Astrocyte (in vitro differentiated cells and primary cell): ENCODE measurements around the gene PHKA1. TPM values are rescaled to one million over a fixed set of nuclear protein-coding genes. Genes with fewer than 3 reads are reported as not detected.
A peak's percentile ranks its signal among the peaks of the same experiment; 100 is the strongest.

ENCODE experiments used
- DNase-seq: peaks from one replicate; pipeline ENCODE4 v3.0.0-alpha.2; 2010; ENCODE audit warnings: low read depth
- FAIRE-seq: peaks from 2 replicates; lab custom pipeline; 2011; peaks lifted over from hg19 to GRCh38; lab: Jason Lieb, UNC
- H2AFZ ChIP-seq: 2 replicates; pipeline ENCODE4 v1.6.0; 2012; ENCODE audit warnings: low read depth, low read length, inconsistent platforms
- H3K27ac ChIP-seq: 2 replicates; pipeline ENCODE4 v1.5.1; 2011; ENCODE audit warnings: low read depth, low read length, inconsistent platforms
- H3K27me3 ChIP-seq: 2 replicates; pipeline ENCODE4 v1.6.0; 2011; ENCODE audit warnings: low read length, inconsistent platforms; ENCODE audit not compliant: insufficient read depth
- H3K36me3 ChIP-seq: 2 replicates; pipeline ENCODE4 v1.5.1; 2011; ENCODE audit warnings: low read length, inconsistent platforms; ENCODE audit not compliant: insufficient read depth
- H3K4me1 ChIP-seq: 2 replicates; pipeline ENCODE4 v1.5.1; 2011; ENCODE audit warnings: low read length, inconsistent platforms; ENCODE audit not compliant: insufficient read depth
- H3K4me2 ChIP-seq: 2 replicates; pipeline ENCODE4 v1.6.0; 2012; ENCODE audit warnings: low read length, inconsistent platforms
- H3K4me3 ChIP-seq: 2 replicates; pipeline ENCODE4 v1.5.1; 2011; ENCODE audit warnings: low read depth, mild to moderate bottlenecking, low read length, inconsistent platforms; ENCODE audit not compliant: insufficient read depth
- H3K79me2 ChIP-seq: 2 replicates; pipeline ENCODE4 v1.6.0; 2012; ENCODE audit warnings: mild to moderate bottlenecking, low read length, inconsistent platforms; ENCODE audit not compliant: insufficient read depth
- H3K9ac ChIP-seq: 2 replicates; pipeline ENCODE4 v1.6.0; 2012; ENCODE audit warnings: mild to moderate bottlenecking, low read length, inconsistent platforms
- H3K9me3 ChIP-seq: 2 replicates; pipeline ENCODE4 v1.5.1; 2012; ENCODE audit warnings: low read depth, mild to moderate bottlenecking, low read length, inconsistent platforms; ENCODE audit not compliant: insufficient read depth
- H4K20me1 ChIP-seq: 2 replicates; pipeline ENCODE4 v1.6.0; 2012; ENCODE audit warnings: low read length, inconsistent platforms; ENCODE audit not compliant: insufficient read depth
- H3K27ac Mint-ChIP-seq: one replicate; pipeline ENCODE4 v1.8.0; 2021; ENCODE audit warnings: mild to moderate bottlenecking, mixed read lengths; ENCODE audit not compliant: unreplicated experiment
- H3K27me3 Mint-ChIP-seq: one replicate; pipeline ENCODE4 v1.8.0; 2021; ENCODE audit warnings: low read depth, mixed read lengths; ENCODE audit not compliant: unreplicated experiment
- H3K36me3 Mint-ChIP-seq: one replicate; pipeline ENCODE4 v1.8.0; 2021; ENCODE audit warnings: low read depth, mixed read lengths; ENCODE audit not compliant: unreplicated experiment
- H3K4me1 Mint-ChIP-seq: one replicate; pipeline ENCODE4 v1.8.0; 2021; ENCODE audit warnings: low read depth, mixed read lengths; ENCODE audit not compliant: unreplicated experiment
- H3K4me3 Mint-ChIP-seq: one replicate; pipeline ENCODE4 v1.8.0; 2021; ENCODE audit warnings: mild to moderate bottlenecking, moderate library complexity, mixed read lengths; ENCODE audit not compliant: unreplicated experiment
- H3K9me3 Mint-ChIP-seq: one replicate; pipeline ENCODE4 v1.8.0; 2021; ENCODE audit warnings: mild to moderate bottlenecking, mixed read lengths; ENCODE audit not compliant: unreplicated experiment
- EZH2 ChIP-seq: IDR thresholded peaks from 2 replicates; pipeline ENCODE4 v1.6.1; 2012; ENCODE audit warnings: mild to moderate bottlenecking, low read length, inconsistent platforms; ENCODE audit not compliant: insufficient read depth
- total RNA-seq: library from RNA; stranded (reverse); gene quantifications from 2 replicates; pipeline ENCODE4 v1.2.1, GENCODE V29; 2021
- TF ChIP-seq, protein P1 (sequence below): IDR thresholded peaks from 2 replicates; pipeline ENCODE4 v1.5.1; 2011; ENCODE audit warnings: low read depth, mild to moderate bottlenecking, inconsistent platforms, low read length, moderate library complexity; ENCODE audit not compliant: insufficient read depth

The PHKA1 gene
- total RNA-seq, 1 donor from 2014 or later = 7.5 TPM

GRCh38 chrX:72716766-72717165, 2.7 kb upstream of the PHKA1 start:
- TF ChIP-seq, protein P1, sequence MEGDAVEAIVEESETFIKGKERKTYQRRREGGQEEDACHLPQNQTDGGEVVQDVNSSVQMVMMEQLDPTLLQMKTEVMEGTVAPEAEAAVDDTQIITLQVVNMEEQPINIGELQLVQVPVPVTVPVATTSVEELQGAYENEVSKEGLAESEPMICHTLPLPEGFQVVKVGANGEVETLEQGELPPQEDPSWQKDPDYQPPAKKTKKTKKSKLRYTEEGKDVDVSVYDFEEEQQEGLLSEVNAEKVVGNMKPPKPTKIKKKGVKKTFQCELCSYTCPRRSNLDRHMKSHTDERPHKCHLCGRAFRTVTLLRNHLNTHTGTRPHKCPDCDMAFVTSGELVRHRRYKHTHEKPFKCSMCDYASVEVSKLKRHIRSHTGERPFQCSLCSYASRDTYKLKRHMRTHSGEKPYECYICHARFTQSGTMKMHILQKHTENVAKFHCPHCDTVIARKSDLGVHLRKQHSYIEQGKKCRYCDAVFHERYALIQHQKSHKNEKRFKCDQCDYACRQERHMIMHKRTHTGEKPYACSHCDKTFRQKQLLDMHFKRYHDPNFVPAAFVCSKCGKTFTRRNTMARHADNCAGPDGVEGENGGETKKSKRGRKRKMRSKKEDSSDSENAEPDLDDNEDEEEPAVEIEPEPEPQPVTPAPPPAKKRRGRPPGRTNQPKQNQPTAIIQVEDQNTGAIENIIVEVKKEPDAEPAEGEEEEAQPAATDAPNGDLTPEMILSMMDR = no peak
- no peak for TF ChIP-seq EZH2
- no peaks in the 10 kb centered on the region for H3K27me3 Mint-ChIP-seq
- Histone ChIP-seq H3K27ac (no peak overlapping the region), H3K4me2 (no peak overlapping the region), H3K27me3 (no peaks in the 10 kb centered on the region), H3K9ac (no peak overlapping the region), H3K4me1 (peaks cover 3% of the 10 kb centered on the region), H2AFZ (no peak overlapping the region), H3K9me3 (no peaks in the 10 kb centered on the region), H3K79me2 (no peaks in the 10 kb centered on the region), H4K20me1 (no peaks in the 10 kb centered on the region), H3K4me3 (no peak overlapping the region), H3K36me3 (no peaks in the 10 kb centered on the region)
- peaks cover 8% of the 10 kb centered on the region for H3K4me1 Mint-ChIP-seq
- no peaks in the 10 kb centered on the region for H3K9me3 Mint-ChIP-seq
- no peak overlapping the region for H3K27ac Mint-ChIP-seq
- no peak for DNase-seq
- no peak for FAIRE-seq
- H3K36me3 Mint-ChIP-seq = no peaks in the 10 kb centered on the region
- no peak overlapping the region for H3K4me3 Mint-ChIP-seq

- Histone ChIP-seq H3K4me1 (peaks cover 3% of the 10 kb centered on the region), H3K4me3 (no peak overlapping the region), H3K9ac (no peak overlapping the region), H3K27ac (no peak overlapping the region), H2AFZ (no peak overlapping the region), H3K27me3 (no peaks in the 10 kb centered on the region), H3K9me3 (no peaks in the 10 kb centered on the region), H3K4me2 (no peak overlapping the region), H3K36me3 (no peaks in the 10 kb centered on the region), H3K79me2 (no peaks in the 10 kb centered on the region), H4K20me1 (no peaks in the 10 kb centered on the region)
- no peak for FAIRE-seq
- peaks cover 8% of the 10 kb centered on the region for H3K4me1 Mint-ChIP-seq
- no peak for TF ChIP-seq EZH2
- TF ChIP-seq, protein P1 = no peak
- no peak for DNase-seq
- H3K36me3 Mint-ChIP-seq = no peaks in the 10 kb centered on the region
- peak overlapping the region; percentile 40 for H3K4me3 Mint-ChIP-seq
- no peaks in the 10 kb centered on the region for H3K9me3 Mint-ChIP-seq
- no peaks in the 10 kb centered on the region for H3K27me3 Mint-ChIP-seq
- H3K27ac Mint-ChIP-seq = no peak overlapping the region
These were observed 1.4 kb upstream of the PHKA1 start for GRCh38 chrX:72715546-72715945.

- H4K20me1 ChIP-seq = no peaks in the 10 kb centered on the region
- Mint-ChIP-seq H3K27me3 (no peaks in the 10 kb centered on the region), H3K27ac (peak overlapping the region; percentile 66), H3K4me3 (peak overlapping the region; percentile 82), H3K36me3 (no peaks in the 10 kb centered on the region), H3K4me1 (peaks cover 8% of the 10 kb centered on the region), H3K9me3 (no peaks in the 10 kb centered on the region)
- peak overlapping the region; percentile 84 for H3K4me2 ChIP-seq
- H3K9me3 ChIP-seq = no peaks in the 10 kb centered on the region
- peaks cover 3% of the 10 kb centered on the region for H3K4me1 ChIP-seq
- FAIRE-seq (no peak), DNase-seq (peak; percentile 63)
- H2AFZ ChIP-seq = peak overlapping the region; percentile 71
- H3K79me2 ChIP-seq = no peaks in the 10 kb centered on the region
- TF ChIP-seq, protein P1 = no peak
- no peak for TF ChIP-seq EZH2
- H3K4me3 ChIP-seq = peak overlapping the region; percentile 64
- H3K9ac ChIP-seq = peak overlapping the region; percentile 69
- peak overlapping the region; percentile 33 for H3K27ac ChIP-seq
- H3K27me3 ChIP-seq = no peaks in the 10 kb centered on the region
- no peaks in the 10 kb centered on the region for H3K36me3 ChIP-seq
These were observed 391 bp upstream of the PHKA1 start for GRCh38 chrX:72714478-72714916.
